NCI-H1417 (cell line): ENCODE results near the gene NRN1.
"Not testable (repeated sequence)": the region's sequence is repeated elsewhere in the genome, so short reads cannot be mapped to it uniquely, and the experiment has no call there.

Source experiments
- DNase-seq, 3 experiments: peaks; one replicate each; lab custom pipeline; 2025; lab: John Stamatoyannopoulos, UW

NRN1 gene

GRCh38 chr6:6006428-6007365 is at the start of gene NRN1:
TSS of gene NRN1 (minus strand) at chr6:6006925. CDS start at chr6:6006749, 176 bp downstream.
- peak in 2 of 3 experiments; percentile 24 to 34 for DNase-seq

DNA sequence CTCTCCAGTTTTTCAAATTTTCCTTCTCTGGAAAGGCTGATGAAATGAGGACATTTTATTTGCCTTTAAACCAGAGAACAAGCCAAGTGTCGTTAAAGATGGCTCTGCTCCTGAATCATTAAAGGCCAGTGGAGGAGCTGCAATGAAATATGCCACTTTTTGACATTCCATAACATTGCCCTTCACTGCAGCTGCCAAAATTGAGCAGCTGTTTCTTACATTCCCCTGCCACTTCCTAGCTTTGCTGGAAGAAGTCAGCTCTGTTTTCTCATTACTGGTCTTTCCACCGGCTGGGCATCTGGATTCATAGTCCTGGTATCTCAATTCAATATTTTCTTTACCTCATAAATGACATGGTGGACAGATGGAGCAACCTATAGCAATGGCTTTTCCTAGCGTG is 45.5 kb upstream of the NRN1 start:
- no peak for DNase-seq

DNA sequence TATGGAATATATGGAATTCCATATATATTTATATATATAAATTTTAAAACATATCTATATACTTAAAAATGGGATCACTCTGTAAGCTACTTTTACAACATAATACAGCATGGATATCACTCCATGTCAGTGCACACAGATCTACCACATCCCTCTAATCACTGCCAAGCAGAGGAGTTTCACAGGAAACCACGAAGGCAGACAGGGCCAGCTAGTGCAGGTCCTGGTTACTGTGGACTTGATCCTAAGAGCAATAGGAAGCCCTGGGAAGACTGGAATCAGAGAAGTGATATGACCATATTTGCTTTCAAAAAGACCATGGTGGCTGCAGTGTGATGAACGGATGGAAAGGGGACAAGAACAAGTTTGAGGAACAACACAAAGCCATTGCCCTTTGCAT is 40.0 kb upstream of the NRN1 start:
- DNase-seq, result no peak

DNA sequence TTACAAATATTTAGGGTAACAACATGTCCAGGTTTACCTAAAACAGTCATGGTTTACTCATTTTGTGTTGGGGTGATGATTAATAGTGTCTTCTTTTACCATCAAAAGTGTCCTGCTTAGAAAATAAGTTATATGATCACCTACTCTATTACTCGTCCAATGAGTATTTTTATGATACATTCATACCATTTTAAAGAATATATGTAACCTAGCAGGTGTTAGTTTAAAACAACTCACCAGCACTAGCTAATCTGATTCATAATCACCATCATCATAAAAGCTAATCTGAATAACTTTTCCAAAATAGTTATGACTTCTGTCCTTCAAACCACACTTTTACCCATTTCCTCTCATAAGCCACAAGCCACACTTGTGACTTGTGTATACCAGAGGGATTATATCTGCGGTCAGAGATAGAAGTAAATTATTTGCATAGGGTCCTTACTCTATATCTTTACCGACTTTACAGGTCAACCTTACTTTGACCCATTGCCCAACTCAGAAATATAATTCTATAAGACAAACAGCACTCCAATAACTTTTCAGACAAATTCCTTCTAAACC is 33.3 kb upstream of the NRN1 start:
- no peak for DNase-seq

- no peak for DNase-seq
Measured at GRCh38 chr6:6037179-6037578, 30.5 kb upstream of the NRN1 start.

DNA sequence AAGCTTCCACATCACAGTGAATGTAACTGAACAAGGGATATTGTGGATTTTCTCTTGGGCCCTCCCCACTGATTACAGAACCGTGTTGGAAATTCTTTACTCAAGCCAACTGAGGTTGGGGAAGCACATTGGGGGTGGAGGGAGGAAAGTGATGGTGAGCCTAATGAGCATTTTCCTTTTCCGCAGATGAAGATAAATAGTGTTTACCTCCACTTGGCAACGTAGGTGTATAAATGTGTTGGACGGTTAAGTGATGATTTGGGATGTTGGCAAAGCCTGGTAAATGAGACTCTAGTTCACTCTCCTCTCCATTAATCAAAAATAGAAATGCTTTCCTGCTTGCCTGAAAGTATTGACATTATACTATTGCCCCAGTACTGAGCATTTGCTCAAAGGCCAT is 27.1 kb upstream of the NRN1 start:
- DNase-seq, result no peak

GRCh38 chr6:6026513-6027205 is 19.9 kb upstream of the NRN1 start:
- no peak for DNase-seq

- no peak for DNase-seq
Measured at GRCh38 chr6:6025736-6026135, 19.0 kb upstream of the NRN1 start.

- no peak for DNase-seq
Measured at GRCh38 chr6:6024220-6024619, 17.5 kb upstream of the NRN1 start.

DNA sequence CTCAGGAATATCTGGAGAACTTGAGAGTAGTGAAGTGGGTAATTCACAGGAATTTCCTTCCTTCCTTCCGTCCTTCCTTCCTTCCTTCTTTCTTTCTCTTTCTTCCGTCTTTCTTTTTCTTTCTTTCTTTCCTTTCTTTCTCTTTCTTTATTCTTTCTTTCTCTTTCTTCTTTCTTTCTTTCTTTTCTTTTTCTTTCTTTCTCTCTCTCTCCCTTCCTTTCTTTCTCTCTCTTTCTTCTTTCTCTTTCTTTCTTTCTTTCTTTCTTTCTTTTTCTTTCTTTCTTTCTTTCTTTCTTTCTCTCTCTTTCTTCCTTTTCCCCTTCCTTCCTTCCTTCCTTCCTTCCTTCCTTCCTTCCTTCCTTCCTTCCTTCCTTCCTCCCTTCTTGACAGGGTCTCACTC is 16.1 kb upstream of the NRN1 start:
- DNase-seq, result not testable (repeated sequence)

- peak; percentile 83 to 91 (median 88) for DNase-seq
Measured at GRCh38 chr6:6008648-6009421, 2.1 kb upstream of the NRN1 start.

- DNase-seq, result peak in 1 of 3 experiments; percentile 45
Measured at GRCh38 chr6:6008089-6008647, 1.4 kb upstream of the NRN1 start.

DNA sequence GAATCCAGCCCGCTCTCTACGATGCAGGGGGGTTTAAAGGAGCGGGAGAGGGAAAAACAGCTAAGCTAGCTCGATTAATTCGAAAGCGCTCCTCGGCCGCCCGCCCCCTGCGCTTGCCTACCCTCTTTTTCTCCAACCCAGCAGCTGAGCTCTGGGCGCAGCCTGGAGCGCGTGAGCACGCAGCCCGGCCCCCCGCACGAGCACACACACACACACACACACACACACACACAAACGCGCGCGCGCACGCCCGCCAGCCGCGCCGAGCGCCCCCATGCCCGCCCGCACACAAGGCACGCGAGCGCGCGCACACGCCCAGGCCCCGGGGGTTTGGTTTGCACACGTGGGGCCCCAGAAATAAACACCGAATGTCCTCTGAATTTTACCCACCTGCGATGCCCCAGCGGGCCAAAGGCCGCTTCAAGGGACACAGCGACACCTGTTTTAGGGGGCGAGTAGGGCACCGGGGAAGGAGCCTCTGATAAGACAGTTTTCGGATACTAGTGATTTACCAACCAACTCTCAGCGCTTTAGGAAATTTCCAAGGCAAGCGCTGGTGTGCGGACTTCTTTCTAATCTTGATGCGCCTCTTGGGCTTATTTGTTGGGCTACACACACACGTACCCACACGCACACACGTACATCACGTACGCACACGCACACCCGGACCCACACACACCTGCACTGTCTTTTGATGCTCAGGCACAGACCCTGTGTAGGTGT is 802 bp upstream of the NRN1 start:
- DNase-seq, result peak; percentile 51 to 54 (median 52)

DNA sequence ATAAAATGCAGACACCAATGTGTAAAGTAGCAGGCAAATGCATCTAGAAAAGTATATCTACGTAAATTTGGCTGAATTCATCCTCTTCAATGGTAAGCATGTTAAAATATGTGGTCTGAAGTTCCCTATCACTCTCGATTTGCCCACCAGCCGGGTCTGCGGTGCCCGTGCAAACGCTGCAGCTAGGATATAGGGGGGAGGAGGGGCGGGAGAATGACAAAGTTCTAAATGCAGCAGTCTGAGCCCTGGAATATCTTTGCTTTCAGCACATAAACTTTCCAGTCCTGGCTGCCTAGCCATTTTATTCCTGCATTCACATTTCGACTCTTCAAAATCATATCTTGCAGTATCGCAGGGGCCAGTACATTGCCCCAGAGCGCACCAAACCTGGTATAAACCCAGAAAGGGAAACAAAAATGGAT is 708 bp downstream of the NRN1 start:
- peak in 1 of 3 experiments; percentile 6 for DNase-seq

GRCh38 chr6:6005051-6006005 is 1.4 kb downstream of the NRN1 start:
- no peak for DNase-seq

DNA sequence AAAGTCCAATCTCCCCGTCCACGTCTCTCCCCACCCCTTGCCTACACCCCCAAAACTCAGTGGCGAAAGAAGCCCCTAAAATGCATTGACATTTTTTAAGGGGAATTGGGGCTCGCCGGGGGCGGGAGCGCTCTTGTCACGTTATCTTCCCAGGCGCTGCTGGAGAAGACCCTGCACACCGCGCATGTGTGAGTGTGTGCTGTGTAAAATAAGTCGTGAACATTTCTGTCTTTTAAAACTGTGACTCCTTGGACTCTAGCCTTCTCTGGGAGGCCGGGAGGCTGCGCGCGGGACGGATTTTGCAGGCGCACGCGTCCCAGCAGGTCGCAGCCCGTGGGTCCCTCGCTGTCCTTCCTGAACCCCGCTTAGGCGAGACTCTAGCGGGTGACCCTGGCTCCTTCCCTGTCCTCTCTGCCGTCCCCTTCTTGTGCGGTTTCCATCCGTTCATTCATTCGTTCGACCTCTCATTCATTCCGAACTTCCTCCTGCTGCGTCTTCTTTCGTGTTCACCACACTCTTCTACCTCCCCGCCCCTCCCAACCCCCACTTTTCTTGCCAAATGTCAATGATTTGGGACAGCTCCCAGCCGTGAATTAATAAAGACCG is 2.2 kb downstream of the NRN1 start:
- no peak for DNase-seq

DNA sequence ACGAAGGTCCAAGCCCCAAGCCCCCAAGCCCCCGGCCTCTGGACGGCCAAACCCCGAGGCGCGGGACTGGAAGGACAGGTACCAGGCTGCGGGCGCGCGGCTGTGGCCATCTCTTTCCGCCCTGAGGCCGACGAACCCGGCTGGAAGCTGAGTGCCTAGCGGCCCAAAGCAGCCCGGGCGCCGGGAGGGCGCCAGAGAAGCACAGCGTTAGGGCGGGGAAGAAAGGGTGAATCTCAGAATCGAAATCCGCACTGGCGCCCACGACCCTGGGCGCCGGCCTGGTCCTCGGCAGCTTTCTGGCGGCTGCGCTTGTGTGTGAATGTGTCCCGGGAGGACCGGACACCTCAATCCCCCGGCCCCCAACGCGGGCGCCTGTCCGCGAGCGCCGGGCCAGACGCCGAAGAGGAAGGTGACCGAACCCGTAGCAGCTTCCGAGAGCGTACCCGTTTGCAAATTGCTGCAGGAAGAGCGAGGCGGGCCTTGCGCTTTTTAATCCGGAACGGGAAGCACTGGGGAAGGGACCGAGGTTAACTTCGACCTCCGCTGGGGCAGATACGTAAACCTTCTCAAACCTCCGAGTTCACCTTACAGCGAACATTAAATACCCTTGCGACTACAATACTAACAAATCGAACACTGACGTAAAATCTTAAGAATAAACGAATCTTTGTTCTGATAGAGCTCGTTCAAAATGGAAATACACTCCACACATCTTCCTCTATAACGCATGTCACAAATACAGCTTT is 2.9 kb downstream of the NRN1 start:
- no peak for DNase-seq

DNA sequence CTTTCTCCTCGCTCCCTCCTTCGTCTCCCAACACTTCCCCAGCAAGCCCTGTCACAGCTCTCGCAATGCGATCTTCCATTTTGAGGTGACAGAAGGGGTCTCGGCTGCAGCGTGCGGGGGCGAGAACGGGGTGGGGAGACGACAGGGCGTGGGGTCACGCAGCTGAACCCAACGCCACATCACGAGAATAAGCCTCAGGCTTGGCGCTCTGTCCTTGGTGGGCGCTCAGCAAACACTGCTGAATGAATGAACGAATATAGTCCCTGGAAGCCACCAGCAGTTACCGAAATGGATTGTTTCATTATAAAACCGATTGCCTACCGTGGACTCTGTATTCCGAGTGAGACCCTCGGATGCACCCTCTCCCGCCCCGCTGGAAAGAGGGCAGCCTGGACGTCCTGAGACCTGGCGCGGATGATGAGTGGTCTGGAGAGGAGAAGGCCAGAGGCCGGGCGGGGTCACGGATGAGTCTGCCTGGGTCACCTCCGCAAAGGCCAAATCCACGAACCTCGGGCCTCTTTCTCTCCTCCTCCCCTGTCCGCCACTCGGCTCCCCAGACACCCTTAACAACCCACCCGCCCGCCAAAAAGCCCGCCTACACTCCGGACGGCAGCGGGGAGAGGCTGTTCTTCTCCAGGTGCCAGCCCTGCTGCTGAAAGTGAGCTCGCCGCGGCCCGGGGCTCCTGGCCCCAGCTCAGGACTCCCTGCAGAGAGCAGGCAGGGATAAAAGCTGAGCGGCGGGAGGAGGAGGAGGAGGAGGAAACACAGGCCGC is 3.7 kb downstream of the NRN1 start:
- no peak for DNase-seq
